ENCODE measurements around the gene LRRK1. TPM values are rescaled to one million over a fixed set of nuclear protein-coding genes. Genes with fewer than 3 reads are reported as not detected.

Gene LRRK1
- total and polyA plus RNA-seq, 2 of the 4 experiments (the other 2 are of a cell fraction), result 3.0 to 5.8 TPM

DNA sequence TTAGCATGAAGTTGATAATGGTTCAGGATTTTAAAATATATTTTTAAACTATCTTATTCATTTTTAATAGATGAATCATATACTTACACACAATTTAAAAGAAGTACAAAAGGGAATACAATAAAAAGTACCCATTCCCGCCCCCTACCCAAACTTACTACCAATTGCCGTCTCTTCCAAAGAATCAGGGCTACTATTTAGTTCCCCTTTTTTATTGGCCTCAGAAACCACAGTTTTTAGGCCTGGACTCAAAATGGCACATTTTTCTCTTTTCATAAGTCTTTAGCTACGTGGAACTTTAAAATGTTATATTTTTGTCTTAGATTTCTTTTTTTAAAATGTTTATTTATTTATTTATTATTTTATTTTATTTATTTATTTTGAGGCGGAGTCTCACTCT, 18.0 kb downstream of the LRRK1 start:
- Histone ChIP-seq H3K27ac (ENCODE audit: insufficient read depth, low read length) (no peak overlapping the region), H3K4me2 (ENCODE audit: low read depth, low read length) (no peak overlapping the region), H2AK9ac (replicated peaks; ENCODE audit: low read depth, low read length, poor library complexity) (no peak overlapping the region), H3K4me3 (ENCODE audit: insufficient read depth, low read depth, low read length) (no peak overlapping the region), H3K23ac (ENCODE audit: low read depth, low read length) (no peak overlapping the region), H2AFZ (replicated peaks; ENCODE audit: low read length, poor library complexity) (no peak overlapping the region), H4K20me1 (ENCODE audit: insufficient read depth, low read length) (no peaks in the 10 kb centered on the region), H2AK5ac (ENCODE audit: low read depth, low read length) (no peak overlapping the region), H3K18ac (ENCODE audit: low read depth, low read length) (no peak overlapping the region), H3K4me1 (ENCODE audit: control insufficient read depth, insufficient read depth, low read length) (peaks cover 2% of the 10 kb centered on the region; the same call in 1 of the 2 replicates), H3K56ac (ENCODE audit: extremely low read depth, insufficient read depth, low read length) (no peak overlapping the region), H3K14ac (replicated peaks; ENCODE audit: low read depth, low read length) (no peak overlapping the region), H4K91ac (ENCODE audit: insufficient read depth, low read depth, low read length) (no peak overlapping the region), H3K9me1 (ENCODE audit: insufficient read depth, low read length) (peaks cover 8% of the 10 kb centered on the region; the same call in 1 of the 2 replicates), H3K36me3 (ENCODE audit: control insufficient read depth, insufficient read depth, low read length) (no peaks in the 10 kb centered on the region), H2BK15ac (ENCODE audit: low read depth, low read length) (no peak overlapping the region), H4K8ac (ENCODE audit: low read depth in 2 of 2, low read length in 2 of 2) (no peak overlapping the region), H2BK5ac (ENCODE audit: low read depth, low read length, poor library complexity, severe bottlenecking) (no peak overlapping the region), H3K4ac (ENCODE audit: low read depth, low read length) (no peak overlapping the region), H2BK120ac (ENCODE audit: low read depth, low read length) (no peak overlapping the region), H3K27me3 (ENCODE audit: control insufficient read depth, insufficient read depth, low read length) (no peaks in the 10 kb centered on the region), H3K9me3 (ENCODE audit: control insufficient read depth, insufficient read depth, low read length) (no peaks in the 10 kb centered on the region), H4K5ac (ENCODE audit: low read depth, low read length) (no peak overlapping the region), H3K9ac (ENCODE audit: low read depth, low read length) (no peak overlapping the region), H2BK20ac (ENCODE audit: low read depth, low read length) (no peak overlapping the region), H3K79me1 (ENCODE audit: low read depth in 1 of 2, low read length in 2 of 2) (peaks cover 0 to 11% of the 10 kb centered on the region in 2 experiments; a peak in 2 of 4 replicates)
- no peak for ATAC-seq (ENCODE audit: low read depth)
- intact Hi-C loops (cut with micrococcal nuclease) (no loop called here), in situ Hi-C loops (cut with MboI; ENCODE audit: low sequenced_read_pairs) (no loop called here), dilution Hi-C loops (cut with HindIII; ENCODE audit: low sequenced_read_pairs, unreplicated experiment) (no loop called here)
- BruUV-seq (replicated peaks), result no TSS peak
- CTCF ChIA-PET, result no interaction called here
- POLR2A ChIA-PET (ENCODE audit: unreplicated experiment), result no interaction called here
- no peak for DNase-seq
- WGBS, 2 experiments (ENCODE audit: extremely low coverage in 2 of 2, insufficient read length in 1 of 2), result no CpG with 5 or more reads among the region's 4 CpGs
- TF ChIP-seq RFX5 (IDR thresholded peaks at IDR 0.05; ENCODE audit: low read depth, low read length) (no peak), USF2 (IDR thresholded peaks at IDR 0.05; ENCODE audit: low read depth, low read length) (no peak), MAZ (IDR thresholded peaks at IDR 0.05; ENCODE audit: borderline replicate concordance, low read depth, low read length) (no peak), NFE2L2 (IDR thresholded peaks at IDR 0.05; ENCODE audit: low read depth, low read length) (no peak), RCOR1 (IDR thresholded peaks at IDR 0.05; ENCODE audit: insufficient replicate concordance, low read length) (no peak), POLR2A (IDR thresholded peaks at IDR 0.05; ENCODE audit: low read depth, low read length) (no peak), MAFK (IDR thresholded peaks at IDR 0.05; ENCODE audit: low read depth, low read length) (no peak), MXI1 (IDR thresholded peaks at IDR 0.05; ENCODE audit: borderline replicate concordance, low read depth, low read length) (no peak)
